Measurements from ENCODE around the gene ALAS2. TPM values are rescaled to one million over a fixed set of nuclear protein-coding genes. Genes with fewer than 3 reads are reported as not detected.
A peak's percentile ranks its signal among the peaks of the same experiment; 100 is the strongest.

ALAS2 gene
- total RNA-seq, 1 donor from 2014 or later, result not detected

- Mint-ChIP-seq H3K36me3 (ENCODE audit: low read depth, unreplicated experiment) (peaks cover 5% of the 10 kb centered on the region), H3K9me3 (ENCODE audit: unreplicated experiment) (no peaks in the 10 kb centered on the region), H3K4me1 (ENCODE audit: low read depth, unreplicated experiment) (peaks cover 6% of the 10 kb centered on the region), H3K4me3 (ENCODE audit: unreplicated experiment) (no peak overlapping the region), H3K27me3 (ENCODE audit: low read depth, unreplicated experiment) (no peaks in the 10 kb centered on the region), H3K27ac (ENCODE audit: unreplicated experiment) (no peak overlapping the region)
- H3K4me3 ChIP-seq (ENCODE audit: insufficient read depth, low read depth, low read length), result no peak overlapping the region
- H3K27me3 ChIP-seq (ENCODE audit: insufficient read depth, low read length), result no peaks in the 10 kb centered on the region
- H2AFZ ChIP-seq (ENCODE audit: low read depth, low read length), result no peak overlapping the region
- no peak overlapping the region for H3K4me2 ChIP-seq (ENCODE audit: low read length)
- FAIRE-seq (peak; percentile 80), DNase-seq (ENCODE audit: low read depth) (no peak)
- H3K9ac ChIP-seq (ENCODE audit: low read length), result no peak overlapping the region
- H3K27ac ChIP-seq (ENCODE audit: low read depth, low read length), result no peak overlapping the region
- H3K36me3 ChIP-seq (ENCODE audit: insufficient read depth, low read length), result no peaks in the 10 kb centered on the region
- H3K9me3 ChIP-seq (ENCODE audit: insufficient read depth, low read depth, low read length), result no peaks in the 10 kb centered on the region
- H4K20me1 ChIP-seq (ENCODE audit: insufficient read depth, low read length), result peaks cover 3% of the 10 kb centered on the region
- peaks cover 17% of the 10 kb centered on the region for H3K4me1 ChIP-seq (ENCODE audit: insufficient read depth, low read length)
- no peaks in the 10 kb centered on the region for H3K79me2 ChIP-seq (ENCODE audit: insufficient read depth, low read length)
- peak; percentile 17 for TF ChIP-seq CTCF (IDR thresholded peaks at IDR 0.05; ENCODE audit: insufficient read depth, low read depth, low read length)
- no peak for TF ChIP-seq EZH2 (IDR thresholded peaks at IDR 0.05; ENCODE audit: insufficient read depth, low read length)
These were observed 19.5 kb downstream of the ALAS2 start for GRCh38 chrX:55011294-55011693.

DNA sequence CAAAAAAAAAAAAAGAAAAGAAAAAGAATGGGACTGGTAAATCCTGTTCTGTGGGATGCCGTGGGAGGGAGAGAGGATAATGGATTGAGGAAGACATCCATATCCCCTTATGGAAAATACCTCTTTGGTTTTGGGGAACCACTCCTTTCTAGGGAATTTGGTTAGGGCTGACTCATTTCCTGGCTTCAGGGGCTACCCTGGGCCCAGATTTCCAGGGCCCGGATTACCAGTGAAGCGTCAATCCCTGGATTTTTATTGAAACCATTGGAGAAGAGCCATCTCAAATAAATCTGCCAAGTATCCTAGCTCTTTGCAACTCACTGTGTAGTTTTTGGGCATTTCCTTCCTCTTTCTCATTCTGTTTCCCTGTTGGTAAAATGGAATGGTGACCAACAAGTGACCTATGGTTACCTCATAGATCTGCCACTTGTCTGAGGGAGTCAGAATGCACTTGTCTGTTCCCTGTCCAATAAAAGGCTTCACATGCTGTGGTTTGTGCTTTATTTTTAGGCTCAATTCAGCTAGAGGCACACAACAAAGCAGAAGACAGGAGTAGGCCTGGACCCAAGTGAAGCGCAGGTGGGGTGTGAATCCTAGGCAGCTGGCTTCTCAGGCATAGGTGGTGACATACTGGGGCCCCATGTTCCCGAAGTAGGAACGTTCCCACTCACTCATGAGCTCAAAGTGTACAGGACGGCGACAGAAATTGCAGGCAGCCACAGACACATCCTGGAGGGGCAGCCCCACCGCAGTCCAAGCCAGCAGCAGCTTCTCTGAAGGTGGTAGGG is 22.0 kb downstream of the ALAS2 start:
- Histone ChIP-seq H4K20me1 (ENCODE audit: insufficient read depth, low read length) (peaks cover 3% of the 10 kb centered on the region), H3K9ac (ENCODE audit: low read length) (no peak overlapping the region), H3K27me3 (ENCODE audit: insufficient read depth, low read length) (no peaks in the 10 kb centered on the region), H3K79me2 (ENCODE audit: insufficient read depth, low read length) (no peaks in the 10 kb centered on the region), H3K4me3 (ENCODE audit: insufficient read depth, low read depth, low read length) (no peak overlapping the region), H3K9me3 (ENCODE audit: insufficient read depth, low read depth, low read length) (no peaks in the 10 kb centered on the region), H3K4me1 (ENCODE audit: insufficient read depth, low read length) (peaks cover 17% of the 10 kb centered on the region), H3K4me2 (ENCODE audit: low read length) (peak overlapping the region; percentile 19), H2AFZ (ENCODE audit: low read depth, low read length) (no peak overlapping the region), H3K36me3 (ENCODE audit: insufficient read depth, low read length) (peaks cover 6% of the 10 kb centered on the region), H3K27ac (ENCODE audit: low read depth, low read length) (no peak overlapping the region)
- TF ChIP-seq CTCF (IDR thresholded peaks at IDR 0.05; ENCODE audit: insufficient read depth, low read depth, low read length) (no peak), EZH2 (IDR thresholded peaks at IDR 0.05; ENCODE audit: insufficient read depth, low read length) (no peak)
- no peak overlapping the region for H3K4me3 Mint-ChIP-seq (ENCODE audit: unreplicated experiment)
- H3K27me3 Mint-ChIP-seq (ENCODE audit: low read depth, unreplicated experiment), result no peaks in the 10 kb centered on the region
- DNase-seq (ENCODE audit: low read depth) (peak; percentile 68), FAIRE-seq (peak; percentile 26)
- H3K36me3 Mint-ChIP-seq (ENCODE audit: low read depth, unreplicated experiment), result peaks cover 10% of the 10 kb centered on the region
- H3K4me1 Mint-ChIP-seq (ENCODE audit: low read depth, unreplicated experiment), result peaks cover 6% of the 10 kb centered on the region
- H3K9me3 Mint-ChIP-seq (ENCODE audit: unreplicated experiment), result no peaks in the 10 kb centered on the region
- H3K27ac Mint-ChIP-seq (ENCODE audit: unreplicated experiment), result peak overlapping the region; percentile 41

GRCh38 chrX:55007656-55008055 is 23.1 kb downstream of the ALAS2 start:
- FAIRE-seq, result peak; percentile 9
- Histone ChIP-seq H3K27me3 (ENCODE audit: insufficient read depth, low read length) (no peaks in the 10 kb centered on the region), H3K4me3 (ENCODE audit: insufficient read depth, low read depth, low read length) (peak overlapping the region; percentile 3), H3K9me3 (ENCODE audit: insufficient read depth, low read depth, low read length) (no peaks in the 10 kb centered on the region), H3K79me2 (ENCODE audit: insufficient read depth, low read length) (no peaks in the 10 kb centered on the region), H3K4me2 (ENCODE audit: low read length) (peak overlapping the region; percentile 48), H4K20me1 (ENCODE audit: insufficient read depth, low read length) (peaks cover 3% of the 10 kb centered on the region), H3K4me1 (ENCODE audit: insufficient read depth, low read length) (peaks cover 17% of the 10 kb centered on the region), H3K36me3 (ENCODE audit: insufficient read depth, low read length) (peaks cover 6% of the 10 kb centered on the region), H2AFZ (ENCODE audit: low read depth, low read length) (no peak overlapping the region), H3K9ac (ENCODE audit: low read length) (no peak overlapping the region), H3K27ac (ENCODE audit: low read depth, low read length) (peak overlapping the region; percentile 21)
- peak; percentile 66 for DNase-seq (ENCODE audit: low read depth)
- Mint-ChIP-seq H3K9me3 (ENCODE audit: unreplicated experiment) (no peaks in the 10 kb centered on the region), H3K27ac (ENCODE audit: unreplicated experiment) (peak overlapping the region; percentile 97), H3K4me3 (ENCODE audit: unreplicated experiment) (no peak overlapping the region), H3K4me1 (ENCODE audit: low read depth, unreplicated experiment) (peaks cover 6% of the 10 kb centered on the region), H3K27me3 (ENCODE audit: low read depth, unreplicated experiment) (no peaks in the 10 kb centered on the region), H3K36me3 (ENCODE audit: low read depth, unreplicated experiment) (peaks cover 10% of the 10 kb centered on the region)
- TF ChIP-seq EZH2 (IDR thresholded peaks at IDR 0.05; ENCODE audit: insufficient read depth, low read length), result no peak
- TF ChIP-seq CTCF (IDR thresholded peaks at IDR 0.05; ENCODE audit: insufficient read depth, low read depth, low read length), result no peak

Data from astrocyte (in vitro differentiated cells and primary cell).